GM19438 (cell line): Measurements from ENCODE around the gene NHSL2.
"Not testable (repeated sequence)": the region's sequence is repeated elsewhere in the genome, so short reads cannot be mapped to it uniquely, and the experiment has no call there.

Source experiments
- ATAC-seq: cut with Tn5 transposase; IDR thresholded peaks from one replicate; pipeline ENCODE4 v1.9.1; 2021; ENCODE audit warnings: low read depth; ENCODE audit not compliant: unreplicated experiment

Gene NHSL2

DNA sequence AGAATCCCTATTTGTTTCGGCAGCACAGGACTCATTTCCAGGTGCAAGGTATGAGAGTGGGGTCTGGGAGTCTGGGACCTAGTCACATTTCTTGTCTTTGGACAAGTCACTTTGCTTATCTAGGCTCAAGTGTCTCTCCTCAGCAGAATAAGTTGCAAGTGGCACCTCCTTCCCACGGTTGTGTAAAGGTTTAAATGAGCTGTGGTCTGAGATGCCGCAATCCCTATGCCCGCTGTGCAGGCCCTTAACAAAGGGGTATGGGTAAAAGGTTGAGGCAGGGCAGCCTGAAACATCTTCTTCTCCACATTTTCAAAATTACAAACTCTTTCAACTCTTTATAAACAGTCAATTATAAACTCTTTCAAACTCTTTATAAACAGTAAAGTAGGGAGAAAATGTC is 127.4 kb downstream of the NHSL2 start:
- no peak for ATAC-seq

DNA sequence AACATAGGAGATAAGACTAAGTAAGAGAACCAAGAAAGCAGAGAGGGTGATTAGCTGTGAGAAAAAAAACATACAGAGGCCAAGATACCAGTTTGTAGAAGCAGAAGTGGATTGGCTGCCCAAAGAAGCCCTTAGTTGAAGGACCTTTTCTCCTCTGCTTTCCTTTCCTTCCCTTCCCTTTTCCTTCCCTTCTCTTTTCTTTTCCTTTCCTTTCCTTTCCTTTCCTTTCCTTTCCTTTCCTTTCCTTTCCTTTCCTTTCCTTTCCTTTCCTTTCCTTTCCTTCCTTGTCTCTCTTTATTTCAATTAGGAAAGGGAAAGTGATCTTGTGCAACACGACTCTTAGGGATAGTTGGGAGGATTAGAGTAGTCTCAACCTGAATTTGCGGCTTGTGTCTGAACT is 128.2 kb downstream of the NHSL2 start:
- ATAC-seq: no peak

DNA sequence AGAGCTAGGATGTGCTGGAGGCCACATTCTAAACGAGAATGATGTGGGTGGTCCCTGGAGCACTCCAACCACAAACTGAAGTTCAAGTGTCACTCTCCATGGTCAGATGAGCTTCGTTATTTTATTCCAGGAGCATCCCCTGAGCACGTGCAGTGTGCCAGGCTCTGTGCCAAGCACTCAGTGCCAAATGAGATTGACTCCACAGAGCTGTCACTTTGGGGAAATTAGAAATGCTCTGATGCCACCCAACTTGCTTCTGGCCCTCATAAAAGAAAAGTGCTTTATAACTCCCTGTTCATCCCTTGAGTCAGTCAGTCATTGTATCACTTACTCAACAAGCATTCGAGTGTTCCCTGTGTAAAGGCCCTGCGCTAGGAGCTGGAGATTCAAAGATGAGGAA is 129.9 kb downstream of the NHSL2 start:
- ATAC-seq: no peak

DNA sequence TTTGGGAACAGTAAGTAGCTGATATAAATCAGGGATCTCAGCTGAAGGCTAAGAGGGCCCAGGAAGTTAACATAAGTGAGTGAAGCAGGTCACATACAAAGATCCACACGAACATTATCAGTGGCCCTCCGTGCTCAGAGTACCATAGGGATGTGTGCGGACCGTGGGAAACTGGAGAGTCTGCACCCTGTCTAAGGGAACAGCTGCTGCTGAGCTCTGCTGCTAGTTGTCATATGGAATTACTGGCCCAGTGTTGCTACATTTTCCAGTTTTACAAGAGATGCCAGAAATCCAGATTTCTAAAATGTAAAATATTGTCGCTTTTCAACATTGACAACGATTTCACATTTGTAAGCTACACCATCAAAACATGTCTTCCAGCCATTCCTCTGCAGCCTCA is 130.5 kb downstream of the NHSL2 start:
- ATAC-seq: no peak

DNA sequence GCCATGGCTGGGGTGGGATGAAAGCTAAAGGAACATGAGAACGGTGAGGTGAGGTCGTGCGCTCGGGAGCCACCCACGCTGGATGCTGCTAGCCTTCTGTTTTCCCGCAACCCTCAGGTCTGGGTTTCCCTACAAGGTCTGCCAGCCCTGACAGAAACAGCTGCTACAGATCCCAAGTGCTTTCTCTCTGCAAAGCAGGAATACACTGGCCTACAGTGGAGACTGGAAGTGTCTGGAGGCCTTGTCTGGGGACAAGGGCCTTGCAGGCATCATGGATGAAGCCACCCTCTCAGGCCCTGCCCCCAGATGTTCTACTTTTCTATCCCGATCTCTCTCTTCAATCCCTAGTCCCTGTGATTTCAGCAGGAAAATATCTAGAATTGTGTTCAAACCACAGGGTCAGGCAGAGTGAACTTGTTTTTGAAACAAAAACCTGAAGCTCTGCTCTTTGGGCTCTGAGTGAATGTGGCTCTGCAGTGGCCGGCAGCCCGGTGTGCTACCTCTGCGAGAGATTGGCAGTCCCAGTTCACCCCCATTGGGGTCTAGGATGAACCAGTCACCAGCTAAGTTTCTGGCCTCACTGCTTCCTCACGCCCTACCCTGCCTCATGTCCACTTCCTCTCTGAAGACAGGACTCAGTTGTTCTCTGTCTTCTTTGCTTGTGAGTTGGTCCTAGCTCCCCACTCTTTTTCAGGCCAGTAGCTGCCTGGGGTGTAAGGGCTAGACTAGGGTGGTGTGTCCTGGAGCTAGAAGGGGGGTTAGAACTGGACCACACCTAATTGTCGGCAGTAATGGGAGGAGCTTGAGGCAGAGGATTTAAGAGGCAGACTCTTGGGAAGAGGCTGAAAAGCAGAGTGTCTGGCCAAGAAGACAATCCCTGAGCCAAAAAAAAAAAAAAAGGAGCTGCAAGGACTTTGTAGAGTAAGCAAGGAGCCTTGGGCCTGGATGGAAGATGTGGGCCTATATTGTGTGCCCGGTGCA is 131.5 kb downstream of the NHSL2 start:
- ATAC-seq: no peak

DNA sequence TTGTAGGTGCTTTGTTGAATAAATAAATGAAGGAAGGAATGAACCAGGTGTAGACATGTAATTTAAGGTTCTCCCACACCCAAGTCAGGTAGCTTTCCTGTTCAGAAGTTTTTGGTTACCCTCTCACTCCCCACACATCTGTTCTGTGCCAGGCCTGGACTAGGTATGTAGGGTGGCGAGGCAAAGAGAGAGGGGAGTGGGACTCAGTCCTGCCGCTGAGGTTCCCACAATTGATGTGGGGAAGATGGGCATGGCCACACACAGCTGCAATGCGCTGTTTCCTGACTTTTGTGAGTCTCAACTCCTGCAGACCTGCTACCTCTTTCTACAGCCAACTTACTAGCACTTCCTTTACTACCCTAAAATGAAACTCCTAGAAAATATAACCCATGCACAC is 132.2 kb downstream of the NHSL2 start:
- ATAC-seq: no peak

DNA sequence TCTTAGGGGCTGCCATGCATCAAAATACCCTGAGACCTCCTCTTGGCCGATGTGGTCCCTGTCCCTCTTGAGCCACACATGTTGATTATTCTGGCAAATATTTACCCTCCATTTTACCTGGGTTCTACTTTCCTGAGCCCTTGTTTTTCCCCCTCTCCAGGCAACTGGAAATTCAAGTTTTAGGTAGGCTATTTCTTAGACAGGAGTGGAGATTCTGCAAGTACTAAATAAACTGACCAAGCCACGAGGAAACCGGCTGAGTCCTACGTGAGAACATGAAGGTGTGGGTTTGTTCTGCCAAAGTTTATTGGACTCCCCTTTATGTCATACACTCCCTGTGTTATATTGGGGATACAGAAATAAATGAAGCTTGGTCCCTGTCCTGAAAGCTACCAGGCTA is 133.0 kb downstream of the NHSL2 start:
- no peak for ATAC-seq

DNA sequence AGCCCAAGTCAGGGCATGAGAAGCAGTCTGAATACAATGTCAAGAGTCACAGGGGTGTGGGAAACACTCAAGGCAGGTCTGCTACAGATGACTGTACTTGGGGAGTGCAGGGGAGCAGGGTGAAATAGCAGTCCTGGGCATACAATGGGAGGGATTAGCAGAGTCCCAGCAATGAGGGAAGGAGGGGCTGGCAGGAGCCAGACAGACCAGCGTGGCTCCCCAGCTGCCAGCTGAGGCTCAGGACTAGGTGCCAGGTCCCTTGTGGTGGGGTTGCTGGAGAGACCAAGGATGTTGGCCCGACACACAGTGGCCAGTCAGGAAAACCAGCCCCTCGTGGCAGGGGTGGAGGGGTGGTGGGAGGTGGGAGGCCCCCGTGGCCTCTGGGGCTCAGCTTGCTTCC is 134.5 kb downstream of the NHSL2 start:
- no peak for ATAC-seq

DNA sequence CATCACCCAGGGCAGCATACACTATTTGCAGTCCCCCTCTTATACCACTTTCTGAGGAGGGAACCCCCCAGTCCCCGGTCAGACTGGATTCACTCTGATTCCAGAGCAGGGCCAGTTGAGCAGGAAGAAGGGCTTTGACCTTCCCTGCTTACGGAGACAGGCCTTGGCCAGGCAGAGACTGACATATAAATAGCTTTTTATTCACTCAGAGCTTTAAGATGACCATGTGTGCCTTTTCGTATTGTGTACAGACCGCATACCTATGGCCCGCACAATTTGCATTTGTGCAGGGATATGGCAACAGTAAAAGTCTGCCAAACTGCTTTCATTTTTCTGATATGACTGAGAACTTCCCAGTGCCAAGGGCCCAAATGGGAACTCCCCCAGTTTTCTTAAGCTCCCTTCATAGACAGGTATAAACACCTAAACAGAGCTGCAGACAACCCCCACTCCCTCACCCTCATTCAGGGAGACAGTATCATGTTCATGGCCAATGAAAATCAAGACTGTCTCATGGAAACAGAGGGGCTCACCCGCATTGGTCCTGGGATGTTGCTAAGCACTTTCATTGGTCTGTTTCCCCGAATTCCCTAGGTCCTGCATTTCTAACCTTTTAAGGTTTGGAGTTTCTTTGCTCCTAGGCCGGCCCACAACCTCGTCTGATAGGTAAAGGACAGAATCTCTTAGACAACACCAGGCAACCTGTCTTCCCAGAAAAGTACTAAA is 135.1 kb downstream of the NHSL2 start:
- no peak for ATAC-seq

DNA sequence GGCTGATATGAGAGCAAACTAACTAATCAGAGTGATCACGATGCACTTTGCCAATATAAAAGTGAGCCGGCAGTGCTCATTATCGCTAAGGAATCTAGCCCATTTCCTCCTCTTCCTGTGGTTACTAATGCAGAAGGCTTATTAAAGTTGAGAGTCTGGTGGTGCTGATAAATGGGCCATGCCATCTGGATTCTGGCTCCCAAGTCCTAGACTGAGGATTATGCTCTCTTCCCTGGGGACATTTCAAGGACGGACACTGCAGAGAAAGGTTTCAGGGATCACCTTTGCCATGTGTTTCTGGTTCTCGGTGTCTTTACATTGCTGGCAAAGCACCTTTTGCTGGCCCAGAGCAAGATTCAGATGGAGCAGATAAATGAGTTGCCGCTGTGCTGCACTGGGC is 135.8 kb downstream of the NHSL2 start:
- ATAC-seq: no peak

DNA sequence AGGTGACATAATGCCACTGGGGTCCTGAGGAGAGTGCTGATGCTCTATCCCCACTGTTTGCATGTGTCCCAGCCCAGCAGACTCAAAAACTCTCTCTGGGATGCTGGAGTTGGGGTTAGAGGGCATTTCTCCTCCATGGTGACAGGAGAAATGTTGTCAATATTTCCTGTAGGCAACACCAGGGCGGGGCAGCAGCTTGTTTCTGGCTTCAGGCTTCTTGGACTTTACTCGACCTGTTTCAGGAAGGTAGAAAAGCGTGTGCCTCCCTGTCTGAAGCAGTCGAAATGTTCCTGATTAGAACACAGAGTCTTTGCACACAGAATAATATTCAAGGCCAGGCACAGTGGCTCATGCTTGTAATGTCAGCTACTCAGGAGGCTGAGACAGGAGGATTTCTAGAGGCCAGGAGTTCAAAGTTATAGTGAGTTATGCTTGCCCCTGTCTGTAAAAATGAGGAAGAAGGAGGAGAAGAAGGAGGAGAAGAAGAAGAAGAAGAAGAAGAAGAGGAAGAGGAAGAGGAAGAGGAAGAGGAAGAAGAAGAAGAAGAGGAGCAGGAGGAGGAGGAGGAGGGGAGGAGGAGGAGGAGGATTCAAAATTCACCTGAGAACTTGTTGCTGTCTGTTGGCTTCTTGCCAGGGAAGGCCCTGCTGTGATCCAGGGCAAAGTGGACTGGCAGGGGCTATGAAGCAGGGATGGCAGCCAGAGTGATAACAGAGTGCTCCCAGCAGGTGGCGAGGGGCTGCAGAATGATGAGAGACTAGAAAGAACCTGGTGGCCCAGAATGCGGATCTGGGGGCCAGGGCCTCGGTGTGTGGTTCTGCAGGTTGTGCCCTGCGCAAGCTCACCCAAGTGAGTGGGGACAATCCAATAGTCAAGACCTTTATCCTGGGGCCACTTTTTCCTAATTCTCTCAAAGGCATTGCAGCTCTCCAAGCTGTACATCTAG is 138.1 kb downstream of the NHSL2 start:
- no peak for ATAC-seq

DNA sequence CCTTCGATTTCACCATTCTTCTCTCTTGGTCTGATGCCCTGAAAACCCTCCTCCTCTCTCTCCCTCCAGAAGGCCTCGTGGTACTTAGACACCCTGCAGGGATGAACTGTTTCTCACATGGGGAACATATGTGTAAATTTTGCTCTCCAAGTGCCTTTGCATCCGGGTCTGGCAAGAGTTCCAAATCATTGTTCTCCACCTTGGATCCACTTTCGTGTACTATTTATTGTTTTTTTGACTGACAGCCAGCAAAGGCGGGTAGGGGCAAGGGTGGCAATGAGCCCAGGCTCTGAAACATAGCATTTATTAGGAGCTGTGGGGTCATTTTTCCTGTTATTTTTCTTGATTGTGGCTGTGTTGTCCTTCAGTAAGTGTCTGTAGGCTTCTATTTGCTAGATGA is 139.4 kb downstream of the NHSL2 start:
- no peak for ATAC-seq

DNA sequence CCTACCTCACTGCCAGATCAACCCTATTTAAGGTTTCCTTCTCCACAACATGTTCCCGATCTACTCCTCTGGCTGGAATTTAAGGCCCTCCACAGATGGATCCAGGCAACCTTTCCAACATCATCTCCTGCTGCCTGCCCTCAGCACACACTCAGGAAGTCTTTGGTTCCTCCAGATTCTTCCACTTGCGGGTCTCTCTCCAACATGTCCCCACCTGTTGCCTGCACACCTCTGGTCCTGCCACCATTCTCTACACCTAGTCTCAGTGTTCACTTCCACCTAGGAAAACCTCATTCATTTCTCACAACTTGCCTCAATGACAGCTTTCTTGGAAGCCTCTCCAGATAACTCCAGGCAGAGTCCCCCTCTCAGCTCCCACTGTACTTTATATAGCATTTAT is 140.9 kb downstream of the NHSL2 start:
- ATAC-seq: no peak

DNA sequence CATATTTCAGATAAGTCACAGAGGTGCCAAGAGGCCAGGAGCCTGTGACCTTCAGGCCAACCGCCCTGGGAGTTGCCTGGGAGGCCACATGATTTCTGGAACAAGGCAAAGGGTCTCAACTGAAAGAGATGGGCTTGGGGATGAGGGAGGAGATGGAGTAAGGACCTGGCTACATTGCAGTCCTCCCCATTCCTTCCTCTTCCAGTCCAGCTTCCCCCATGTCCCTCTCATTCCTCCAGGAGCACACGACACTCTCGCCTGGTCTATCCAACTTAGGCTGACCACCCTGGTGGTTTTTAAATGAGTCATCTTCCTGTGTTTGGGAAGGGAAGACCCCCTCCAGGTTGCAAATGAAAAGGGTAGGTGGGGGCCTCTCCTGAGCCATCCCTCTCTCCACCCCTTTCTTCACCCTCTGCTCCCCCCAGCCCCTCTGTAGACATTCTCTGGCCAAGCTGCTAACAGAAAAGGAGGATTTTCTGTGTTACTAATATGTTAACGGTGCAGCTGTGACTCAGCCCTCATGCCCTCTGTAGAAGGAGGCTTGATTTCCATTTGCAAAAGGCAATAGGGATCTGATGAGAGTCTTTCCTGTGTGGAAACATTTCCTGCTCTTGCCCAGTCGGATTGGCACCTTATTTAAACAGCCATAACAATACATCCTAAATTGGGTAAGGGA is 141.9 kb downstream of the NHSL2 start:
- ATAC-seq: no peak

DNA sequence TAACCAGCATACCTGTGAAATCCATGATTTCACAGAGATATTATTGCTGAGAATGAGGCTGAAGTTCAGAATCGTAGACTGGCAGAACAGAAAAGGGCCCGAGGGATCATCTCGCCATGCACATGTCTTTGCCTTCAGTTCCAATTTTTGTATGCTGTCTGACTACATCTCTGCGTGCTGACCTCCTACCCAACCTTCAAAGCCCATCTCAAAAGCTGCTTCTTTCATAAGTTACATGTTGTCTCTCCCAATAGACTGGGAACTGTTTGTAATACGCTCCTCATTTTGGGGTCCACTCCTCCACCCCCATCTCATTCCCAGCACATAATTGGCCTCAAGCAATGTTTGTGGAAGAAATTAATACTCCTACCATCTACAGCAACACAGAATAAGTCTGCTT is 142.9 kb downstream of the NHSL2 start:
- no peak for ATAC-seq

DNA sequence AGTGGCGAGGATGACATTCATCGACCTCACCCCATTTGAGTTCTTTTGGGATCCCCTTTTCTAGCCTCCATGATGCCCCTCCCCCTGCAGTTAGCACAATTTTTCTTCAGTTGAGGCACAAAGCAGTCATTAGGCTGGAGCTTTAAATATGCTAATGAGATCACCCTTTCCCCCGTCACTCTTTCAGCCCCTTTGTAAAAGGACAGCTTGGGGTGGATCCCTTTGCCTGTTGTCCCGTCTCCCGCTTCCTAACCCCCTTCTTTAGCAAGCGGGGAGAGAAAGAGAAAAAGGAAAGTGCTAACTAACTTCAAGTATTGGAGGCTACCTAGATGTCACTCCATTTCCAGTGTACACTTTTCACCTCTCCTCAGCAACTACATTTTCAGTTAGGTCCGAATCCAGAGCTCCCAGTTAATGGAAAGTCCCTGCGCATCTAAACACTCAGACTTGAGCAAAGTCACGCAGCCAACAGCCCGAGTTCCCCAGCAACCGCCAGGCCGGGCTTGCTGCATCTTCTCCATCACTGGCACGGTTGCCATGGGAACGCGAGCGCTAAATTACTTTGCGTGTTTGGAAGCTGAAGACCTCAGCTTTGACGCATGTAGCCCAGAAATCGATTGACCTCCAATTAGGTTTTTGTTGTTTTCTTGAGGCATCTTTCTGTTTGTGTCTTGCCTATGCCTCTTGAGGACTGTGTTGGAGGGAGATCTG is 144.3 kb downstream of the NHSL2 start:
- ATAC-seq: no peak

DNA sequence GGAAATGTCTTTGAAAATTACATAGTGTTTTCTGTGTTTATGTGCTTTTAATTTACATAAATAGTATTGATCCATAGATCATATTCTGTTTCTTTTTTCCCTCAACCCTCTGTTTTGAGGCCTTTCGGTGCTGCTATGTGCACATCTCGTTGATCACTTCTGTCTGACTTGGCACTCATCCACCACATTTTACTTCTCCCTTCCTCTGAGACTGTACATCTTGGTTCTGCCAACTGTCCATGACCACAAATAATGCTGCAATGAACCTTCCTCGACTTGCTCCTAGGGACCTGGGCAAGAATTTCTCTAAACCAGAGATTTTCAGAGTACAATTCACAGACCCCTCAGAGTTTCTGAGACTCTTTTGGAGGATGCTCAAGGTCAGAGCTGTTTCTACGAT is 146.7 kb downstream of the NHSL2 start:
- no peak for ATAC-seq

DNA sequence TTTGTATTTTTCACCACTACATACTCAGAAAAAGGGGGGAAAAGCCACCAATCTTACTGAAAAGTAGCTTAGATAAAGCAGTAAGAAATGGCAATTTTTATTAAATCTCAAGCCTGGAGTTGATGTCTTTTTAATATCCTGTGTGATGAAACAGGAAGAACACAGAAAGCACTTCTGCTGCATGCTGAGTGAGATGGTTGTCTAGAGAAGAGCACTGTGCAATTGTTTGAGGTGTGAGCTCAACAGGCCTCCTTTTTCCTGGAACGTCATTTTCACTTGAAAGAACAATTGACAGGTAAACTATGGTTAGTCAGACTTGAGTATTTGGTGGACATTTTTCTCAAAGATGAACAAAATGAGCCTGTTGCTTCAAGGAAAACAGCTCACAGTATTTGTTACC is 147.2 kb downstream of the NHSL2 start:
- no peak for ATAC-seq

DNA sequence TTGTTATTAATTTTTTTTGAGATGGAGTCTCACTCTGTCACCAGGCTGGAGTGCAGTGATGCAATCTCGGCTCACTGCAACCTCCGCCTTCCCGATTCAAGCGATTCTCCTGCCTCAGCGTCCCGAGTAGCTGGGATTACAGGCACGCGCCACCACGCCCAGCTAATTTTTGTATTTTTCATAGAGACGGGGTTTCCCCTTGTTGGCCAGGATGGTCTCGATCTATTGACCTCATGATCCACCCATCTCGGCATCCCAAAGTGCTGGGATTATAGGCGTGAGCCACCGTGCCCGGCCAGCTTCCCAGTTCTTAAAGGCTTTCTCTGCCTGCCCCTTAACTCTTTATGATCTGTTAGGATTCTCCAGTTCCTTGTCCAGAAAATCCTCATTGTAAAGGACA is 147.7 kb downstream of the NHSL2 start:
- ATAC-seq: not testable (repeated sequence)
